Neural cell (in vitro differentiated cells): Measurements from ENCODE around the gene AGTR1. TPM values are rescaled to one million over a fixed set of nuclear protein-coding genes. Genes with fewer than 3 reads are reported as not detected.

ENCODE experiments used
- H2AFZ ChIP-seq: fragments of 200-600, 300-800 bp; sonication (generic), shearing (Covaris generic); 2 replicates; pipeline ENCODE4 v1.6.0; 2014; ENCODE audit warnings: low read depth, mild to moderate bottlenecking, antibody characterized with exemption, low read length, moderate library complexity
- H3F3A ChIP-seq: fragments of 200-600 bp; shearing (Covaris generic); 2 replicates; pipeline ENCODE4 v1.6.1; 2016; ENCODE audit warnings: mild to moderate bottlenecking, moderate library complexity, mixed read lengths, antibody characterized with exemption, low read length; ENCODE audit not compliant: insufficient read depth, poor library complexity, severe bottlenecking
- H3K27ac ChIP-seq: fragments of 200-600, 300-800 bp; sonication (generic), shearing (Covaris generic); 2 replicates; pipeline ENCODE4 v1.5.1; 2014; ENCODE audit warnings: mild to moderate bottlenecking, low read length, moderate library complexity
- H3K27me3 ChIP-seq: fragments of 300-800, 200-600 bp; sonication (generic), shearing (Covaris generic); 2 replicates; pipeline ENCODE4 v1.6.0; 2014; ENCODE audit warnings: mild to moderate bottlenecking, low read depth, low read length, moderate library complexity; ENCODE audit not compliant: insufficient read depth
- H3K36me3 ChIP-seq: fragments of 300-800, 200-600 bp; sonication (generic), shearing (Covaris generic); 2 replicates; pipeline ENCODE4 v1.5.1; 2014; ENCODE audit warnings: mild to moderate bottlenecking, antibody characterized with exemption, low read length, moderate library complexity; ENCODE audit not compliant: insufficient read depth
- H3K4me2 ChIP-seq: fragments of 300-800, 200-600 bp; sonication (generic), shearing (Covaris generic); 2 replicates; pipeline ENCODE4 v1.6.0; 2014; ENCODE audit warnings: mild to moderate bottlenecking, low read length
- H3K4me3 ChIP-seq: fragments of 300-800, 200-600 bp; sonication (generic), shearing (Covaris generic); 2 replicates; pipeline ENCODE4 v1.5.1; 2014; ENCODE audit warnings: mild to moderate bottlenecking, low read length, moderate library complexity
- H3K79me2 ChIP-seq: fragments of 200-600 bp; shearing (Covaris generic); replicated peaks from 2 replicates; pipeline ENCODE4 v1.6.0; 2014; ENCODE audit warnings: mild to moderate bottlenecking, low read length, moderate library complexity; ENCODE audit not compliant: insufficient read depth
- H3K9ac ChIP-seq: fragments of 300-800, 200-600 bp; sonication (generic), shearing (Covaris generic); 2 replicates; pipeline ENCODE4 v1.6.1; 2016; ENCODE audit warnings: mild to moderate bottlenecking, low read length, mixed read lengths
- H3K9me2 ChIP-seq: fragments of 200-600 bp; shearing (Covaris generic); 2 replicates; pipeline ENCODE4 v1.6.1; 2016; ENCODE audit warnings: mild to moderate bottlenecking, low read length, mixed read lengths; ENCODE audit not compliant: insufficient read depth
- H3K9me3 ChIP-seq: fragments of 200-600, 300-800 bp; sonication (generic), shearing (Covaris generic); 2 replicates; pipeline ENCODE4 v1.6.1; 2016; ENCODE audit warnings: mild to moderate bottlenecking, mixed run types, low read length, moderate library complexity, mixed read lengths
- H4K20me1 ChIP-seq: fragments of 200-600 bp; shearing (Covaris generic); 2 replicates; pipeline ENCODE4 v1.6.1; 2016; ENCODE audit warnings: mild to moderate bottlenecking, mixed run types; ENCODE audit not compliant: insufficient read depth
- EP300 ChIP-seq: fragments of 450-650 bp; conservative IDR thresholded peaks from 2 replicates; pipeline ENCODE4 v1.6.1; 2014; ENCODE audit warnings: antibody characterized with exemption, mild to moderate bottlenecking, moderate library complexity; ENCODE audit not compliant: poor library complexity, severe bottlenecking
- EZH2 ChIP-seq: fragments of 200-600, 300-800 bp; shearing (Covaris generic), sonication (generic); IDR thresholded peaks from 2 replicates; pipeline ENCODE4 v1.6.1; 2014; ENCODE audit warnings: antibody characterized with exemption, low read length, borderline replicate concordance, mild to moderate bottlenecking; ENCODE audit not compliant: insufficient read depth, poor library complexity, severe bottlenecking
- MXI1 ChIP-seq: fragments of 450-650 bp; conservative IDR thresholded peaks from 2 replicates; pipeline ENCODE4 v1.6.1; 2014; ENCODE audit warnings: antibody characterized with exemption, mild to moderate bottlenecking; ENCODE audit not compliant: poor library complexity, severe bottlenecking
- POLR2AphosphoS5 ChIP-seq: IDR thresholded peaks from 2 replicates; pipeline ENCODE4 v1.6.1; 2012
- RAD21 ChIP-seq: fragments of 450-650 bp; conservative IDR thresholded peaks from 2 replicates; pipeline ENCODE4 v1.6.1; 2014; ENCODE audit warnings: antibody characterized with exemption, mild to moderate bottlenecking, moderate library complexity
- REST ChIP-seq: IDR thresholded peaks from 2 replicates; pipeline ENCODE4 v1.6.1; 2012; ENCODE audit warnings: borderline replicate concordance
- SMC3 ChIP-seq: fragments of 450-650 bp; conservative IDR thresholded peaks from 2 replicates; pipeline ENCODE4 v1.6.1; 2014; ENCODE audit warnings: antibody characterized with exemption, mild to moderate bottlenecking, moderate library complexity; ENCODE audit not compliant: poor library complexity
- TAF1 ChIP-seq: IDR thresholded peaks from 2 replicates; pipeline ENCODE4 v1.6.1; 2012; ENCODE audit warnings: low read depth
- polyA plus RNA-seq: library from polyadenylated mRNA; depleted of rRNA; stranded (reverse); fragments of >200 nt; gene quantifications from 2 replicates; pipeline ENCODE4 v1.2.3, GENCODE V29; 2014
- TF ChIP-seq, protein P1 (sequence below): fragments of 450-650 bp; IDR thresholded peaks from 2 replicates; pipeline ENCODE4 v1.5.1; 2014; ENCODE audit warnings: antibody characterized with exemption, mild to moderate bottlenecking, moderate library complexity; ENCODE audit not compliant: poor library complexity, severe bottlenecking

The AGTR1 gene
- polyA plus RNA-seq, 1 donor from 2014 or later: 1.3 TPM

- H3F3A ChIP-seq: no peaks in the 10 kb centered on the region
- H3K9me3 ChIP-seq: no peaks in the 10 kb centered on the region
- H3K36me3 ChIP-seq: no peaks in the 10 kb centered on the region
- TF ChIP-seq TAF1: no peak
- no peak for TF ChIP-seq POLR2AphosphoS5
- no peak for TF ChIP-seq SMC3
- TF ChIP-seq REST: no peak
- no peak for TF ChIP-seq EZH2
- no peak for TF ChIP-seq RAD21
- no peak for TF ChIP-seq MXI1
- TF ChIP-seq, protein P1, sequence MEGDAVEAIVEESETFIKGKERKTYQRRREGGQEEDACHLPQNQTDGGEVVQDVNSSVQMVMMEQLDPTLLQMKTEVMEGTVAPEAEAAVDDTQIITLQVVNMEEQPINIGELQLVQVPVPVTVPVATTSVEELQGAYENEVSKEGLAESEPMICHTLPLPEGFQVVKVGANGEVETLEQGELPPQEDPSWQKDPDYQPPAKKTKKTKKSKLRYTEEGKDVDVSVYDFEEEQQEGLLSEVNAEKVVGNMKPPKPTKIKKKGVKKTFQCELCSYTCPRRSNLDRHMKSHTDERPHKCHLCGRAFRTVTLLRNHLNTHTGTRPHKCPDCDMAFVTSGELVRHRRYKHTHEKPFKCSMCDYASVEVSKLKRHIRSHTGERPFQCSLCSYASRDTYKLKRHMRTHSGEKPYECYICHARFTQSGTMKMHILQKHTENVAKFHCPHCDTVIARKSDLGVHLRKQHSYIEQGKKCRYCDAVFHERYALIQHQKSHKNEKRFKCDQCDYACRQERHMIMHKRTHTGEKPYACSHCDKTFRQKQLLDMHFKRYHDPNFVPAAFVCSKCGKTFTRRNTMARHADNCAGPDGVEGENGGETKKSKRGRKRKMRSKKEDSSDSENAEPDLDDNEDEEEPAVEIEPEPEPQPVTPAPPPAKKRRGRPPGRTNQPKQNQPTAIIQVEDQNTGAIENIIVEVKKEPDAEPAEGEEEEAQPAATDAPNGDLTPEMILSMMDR: no peak
- TF ChIP-seq EP300: no peak
- no peak overlapping the region for H3K4me3 ChIP-seq
- H3K9ac ChIP-seq: no peak overlapping the region
- no peak overlapping the region for H2AFZ ChIP-seq
- H3K4me2 ChIP-seq: no peak overlapping the region
- no peaks in the 10 kb centered on the region for H3K79me2 ChIP-seq
- no peaks in the 10 kb centered on the region for H4K20me1 ChIP-seq
- H3K9me2 ChIP-seq: no peaks in the 10 kb centered on the region
- no peaks in the 10 kb centered on the region for H3K27me3 ChIP-seq
- H3K27ac ChIP-seq: no peak overlapping the region
These were observed 46.2 kb upstream of the AGTR1 start for GRCh38 chr3:148651549-148651948.

GRCh38 chr3:148654433-148654832 is 43.3 kb upstream of the AGTR1 start:
- no peak overlapping the region for H3K9ac ChIP-seq
- no peak overlapping the region for H2AFZ ChIP-seq
- H3K9me3 ChIP-seq: no peaks in the 10 kb centered on the region
- H3K79me2 ChIP-seq: no peaks in the 10 kb centered on the region
- H3F3A ChIP-seq: no peaks in the 10 kb centered on the region
- TF ChIP-seq TAF1: no peak
- no peak for TF ChIP-seq POLR2AphosphoS5
- no peak for TF ChIP-seq EP300
- TF ChIP-seq REST: no peak
- no peak for TF ChIP-seq RAD21
- no peak for TF ChIP-seq SMC3
- TF ChIP-seq, protein P1: no peak
- no peak for TF ChIP-seq EZH2
- TF ChIP-seq MXI1: no peak
- H3K27me3 ChIP-seq: no peaks in the 10 kb centered on the region
- no peak overlapping the region for H3K4me3 ChIP-seq
- no peak overlapping the region for H3K27ac ChIP-seq
- no peaks in the 10 kb centered on the region for H4K20me1 ChIP-seq
- H3K36me3 ChIP-seq: no peaks in the 10 kb centered on the region
- no peak overlapping the region for H3K4me2 ChIP-seq
- no peaks in the 10 kb centered on the region for H3K9me2 ChIP-seq
